ENCODE data around the gene MACROD2. TPM values are rescaled to one million over a fixed set of nuclear protein-coding genes. Genes with fewer than 3 reads are reported as not detected.

The MACROD2 gene
- total RNA-seq, 1 experiment from 2014 or later: 3.7 TPM

DNA sequence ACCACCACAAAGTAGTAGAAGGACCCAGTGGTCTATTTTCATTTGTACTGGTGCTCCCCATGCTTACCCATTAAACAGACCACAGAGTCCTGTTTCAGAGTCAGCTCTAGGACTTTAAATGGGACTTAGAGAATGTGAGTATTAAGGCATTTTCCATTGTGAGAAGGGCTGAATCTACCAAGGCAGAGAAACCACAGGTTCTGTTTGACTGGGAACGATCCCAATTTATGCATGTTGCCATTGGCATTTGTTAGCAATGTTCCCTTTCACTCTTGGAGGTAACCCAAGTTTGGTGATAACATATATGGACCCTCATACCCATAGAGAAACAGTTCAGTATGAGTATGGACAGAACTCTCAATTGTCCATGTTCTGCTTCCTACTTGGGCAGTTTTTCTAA, 1905.1 kb downstream of the MACROD2 start:
- Histone ChIP-seq H3K4me1 (ENCODE audit: control insufficient read depth in 1 of 2, insufficient read depth in 2 of 2, low read length in 2 of 2) (no peaks in the 10 kb centered on the region), H4K20me1 (ENCODE audit: insufficient read depth) (no peaks in the 10 kb centered on the region), H3K27me3 (ENCODE audit: insufficient read depth, low read length) (no peaks in the 10 kb centered on the region), H3K9ac (ENCODE audit: low read length) (no peak overlapping the region), H3K36me3 (ENCODE audit: control insufficient read depth in 1 of 2, insufficient read depth in 2 of 2, low read length in 2 of 2) (no peaks in the 10 kb centered on the region), H3K9me3 (ENCODE audit: control insufficient read depth in 1 of 2, insufficient read depth in 1 of 2, low read depth in 1 of 2, low read length in 2 of 2) (peaks cover 4 to 15% of the 10 kb centered on the region in 2 experiments; a peak in 2 of 4 replicates), H3K79me2 (ENCODE audit: insufficient read depth, low read length) (no peaks in the 10 kb centered on the region), H3K4me3 (replicated peaks in 1 of 2; ENCODE audit: low read depth in 1 of 2, low read length in 2 of 2) (no peak overlapping the region), H2AFZ (ENCODE audit: low read depth, low read length, poor library complexity, severe bottlenecking) (no peak overlapping the region), H3K27ac (ENCODE audit: low read depth, low read length) (no peak overlapping the region), H3K4me2 (ENCODE audit: low read length) (no peak overlapping the region), H3K9me2 (ENCODE audit: insufficient read depth) (no peaks in the 10 kb centered on the region)
- RAD21 ChIA-PET (ENCODE audit: low non-redundant PET in 1 of 2, low total read pairs in 2 of 2, uncharacterized antibody in 2 of 2, unreplicated experiment in 2 of 2): no interaction called here
- CTCF ChIA-PET: no interaction called here
- POLR2A ChIA-PET: no interaction called here
- no peak for ATAC-seq
- BruUV-seq (replicated peaks): no TSS peak
- DNase-seq (ENCODE audit: low read depth, low spot score): no peak
- intact Hi-C loops (cut with micrococcal nuclease): no loop called here
- TF ChIP-seq EGR1 (IDR thresholded peaks at IDR 0.05; ENCODE audit: low read depth) (no peak), ZFX (IDR thresholded peaks at IDR 0.05) (no peak), ZNF274 (IDR thresholded peaks at IDR 0.05; ENCODE audit: low read depth, low read length) (no peak), SP1 (IDR thresholded peaks at IDR 0.05; ENCODE audit: low read depth) (no peak)
- TF ChIP-seq, protein P1, sequence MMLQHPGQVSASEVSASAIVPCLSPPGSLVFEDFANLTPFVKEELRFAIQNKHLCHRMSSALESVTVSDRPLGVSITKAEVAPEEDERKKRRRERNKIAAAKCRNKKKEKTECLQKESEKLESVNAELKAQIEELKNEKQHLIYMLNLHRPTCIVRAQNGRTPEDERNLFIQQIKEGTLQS (IDR thresholded peaks at IDR 0.05): no peak
- TF ChIP-seq, protein P2, sequence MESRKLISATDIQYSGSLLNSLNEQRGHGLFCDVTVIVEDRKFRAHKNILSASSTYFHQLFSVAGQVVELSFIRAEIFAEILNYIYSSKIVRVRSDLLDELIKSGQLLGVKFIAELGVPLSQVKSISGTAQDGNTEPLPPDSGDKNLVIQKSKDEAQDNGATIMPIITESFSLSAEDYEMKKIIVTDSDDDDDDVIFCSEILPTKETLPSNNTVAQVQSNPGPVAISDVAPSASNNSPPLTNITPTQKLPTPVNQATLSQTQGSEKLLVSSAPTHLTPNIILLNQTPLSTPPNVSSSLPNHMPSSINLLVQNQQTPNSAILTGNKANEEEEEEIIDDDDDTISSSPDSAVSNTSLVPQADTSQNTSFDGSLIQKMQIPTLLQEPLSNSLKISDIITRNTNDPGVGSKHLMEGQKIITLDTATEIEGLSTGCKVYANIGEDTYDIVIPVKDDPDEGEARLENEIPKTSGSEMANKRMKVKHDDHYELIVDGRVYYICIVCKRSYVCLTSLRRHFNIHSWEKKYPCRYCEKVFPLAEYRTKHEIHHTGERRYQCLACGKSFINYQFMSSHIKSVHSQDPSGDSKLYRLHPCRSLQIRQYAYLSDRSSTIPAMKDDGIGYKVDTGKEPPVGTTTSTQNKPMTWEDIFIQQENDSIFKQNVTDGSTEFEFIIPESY (IDR thresholded peaks at IDR 0.05; ENCODE audit: extremely low read depth, insufficient replicate concordance, low read length): no peak
- TF ChIP-seq, protein P3, sequence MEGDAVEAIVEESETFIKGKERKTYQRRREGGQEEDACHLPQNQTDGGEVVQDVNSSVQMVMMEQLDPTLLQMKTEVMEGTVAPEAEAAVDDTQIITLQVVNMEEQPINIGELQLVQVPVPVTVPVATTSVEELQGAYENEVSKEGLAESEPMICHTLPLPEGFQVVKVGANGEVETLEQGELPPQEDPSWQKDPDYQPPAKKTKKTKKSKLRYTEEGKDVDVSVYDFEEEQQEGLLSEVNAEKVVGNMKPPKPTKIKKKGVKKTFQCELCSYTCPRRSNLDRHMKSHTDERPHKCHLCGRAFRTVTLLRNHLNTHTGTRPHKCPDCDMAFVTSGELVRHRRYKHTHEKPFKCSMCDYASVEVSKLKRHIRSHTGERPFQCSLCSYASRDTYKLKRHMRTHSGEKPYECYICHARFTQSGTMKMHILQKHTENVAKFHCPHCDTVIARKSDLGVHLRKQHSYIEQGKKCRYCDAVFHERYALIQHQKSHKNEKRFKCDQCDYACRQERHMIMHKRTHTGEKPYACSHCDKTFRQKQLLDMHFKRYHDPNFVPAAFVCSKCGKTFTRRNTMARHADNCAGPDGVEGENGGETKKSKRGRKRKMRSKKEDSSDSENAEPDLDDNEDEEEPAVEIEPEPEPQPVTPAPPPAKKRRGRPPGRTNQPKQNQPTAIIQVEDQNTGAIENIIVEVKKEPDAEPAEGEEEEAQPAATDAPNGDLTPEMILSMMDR (IDR thresholded peaks at IDR 0.05 in 2 of 3, conservative IDR thresholded peaks at IDR 0.05 in 1 of 3; ENCODE audit: borderline replicate concordance in 1 of 3, insufficient read depth in 1 of 3, low read depth in 2 of 3, low read length in 2 of 3): no peak

Measured in HCT116 (cell line).